Fibroblast of lung (primary cell): Measurements from ENCODE around the gene PRDM7.
"Not testable (repeated sequence)": the region's sequence is repeated elsewhere in the genome, so short reads cannot be mapped to it uniquely, and the experiment has no call there.

Experiments used
- EZH2 ChIP-seq: IDR thresholded peaks from 2 replicates; pipeline ENCODE4 v1.5.1; 2012; ENCODE audit warnings: low read length, control low read depth, mild to moderate bottlenecking; ENCODE audit errors: missing control alignments
- TF ChIP-seq, protein P1 (sequence below), 2 donors: IDR thresholded peaks in 1 of 2; conservative IDR thresholded peaks in 1 of 2; 1 replicate in 1 of 2; 2 replicates in 1 of 2; pipeline ENCODE4 v1.5.1; 2011 to 2012; ENCODE audit warnings: low read length in 2 of 2, control low read depth in 1 of 2, inconsistent platforms in 1 of 2, low read depth in 1 of 2, mild to moderate bottlenecking in 1 of 2

- TF ChIP-seq, protein P1, sequence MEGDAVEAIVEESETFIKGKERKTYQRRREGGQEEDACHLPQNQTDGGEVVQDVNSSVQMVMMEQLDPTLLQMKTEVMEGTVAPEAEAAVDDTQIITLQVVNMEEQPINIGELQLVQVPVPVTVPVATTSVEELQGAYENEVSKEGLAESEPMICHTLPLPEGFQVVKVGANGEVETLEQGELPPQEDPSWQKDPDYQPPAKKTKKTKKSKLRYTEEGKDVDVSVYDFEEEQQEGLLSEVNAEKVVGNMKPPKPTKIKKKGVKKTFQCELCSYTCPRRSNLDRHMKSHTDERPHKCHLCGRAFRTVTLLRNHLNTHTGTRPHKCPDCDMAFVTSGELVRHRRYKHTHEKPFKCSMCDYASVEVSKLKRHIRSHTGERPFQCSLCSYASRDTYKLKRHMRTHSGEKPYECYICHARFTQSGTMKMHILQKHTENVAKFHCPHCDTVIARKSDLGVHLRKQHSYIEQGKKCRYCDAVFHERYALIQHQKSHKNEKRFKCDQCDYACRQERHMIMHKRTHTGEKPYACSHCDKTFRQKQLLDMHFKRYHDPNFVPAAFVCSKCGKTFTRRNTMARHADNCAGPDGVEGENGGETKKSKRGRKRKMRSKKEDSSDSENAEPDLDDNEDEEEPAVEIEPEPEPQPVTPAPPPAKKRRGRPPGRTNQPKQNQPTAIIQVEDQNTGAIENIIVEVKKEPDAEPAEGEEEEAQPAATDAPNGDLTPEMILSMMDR (conservative IDR thresholded peaks at IDR 0.05 in 1 of 2, IDR thresholded peaks at IDR 0.05 in 1 of 2; ENCODE audit: low read depth in 1 of 2, low read length in 2 of 2): not testable (repeated sequence)
- TF ChIP-seq EZH2: not testable (repeated sequence)
Observed at GRCh38 chr16:90102086-90102884, 25.2 kb upstream of the PRDM7 start.
